ENCODE results near the gene KDM6B. TPM values are rescaled to one million over a fixed set of nuclear protein-coding genes. Genes with fewer than 3 reads are reported as not detected.

KDM6B gene
- total RNA-seq, 1 experiment from 2014 or later: 41.3 TPM

DNA sequence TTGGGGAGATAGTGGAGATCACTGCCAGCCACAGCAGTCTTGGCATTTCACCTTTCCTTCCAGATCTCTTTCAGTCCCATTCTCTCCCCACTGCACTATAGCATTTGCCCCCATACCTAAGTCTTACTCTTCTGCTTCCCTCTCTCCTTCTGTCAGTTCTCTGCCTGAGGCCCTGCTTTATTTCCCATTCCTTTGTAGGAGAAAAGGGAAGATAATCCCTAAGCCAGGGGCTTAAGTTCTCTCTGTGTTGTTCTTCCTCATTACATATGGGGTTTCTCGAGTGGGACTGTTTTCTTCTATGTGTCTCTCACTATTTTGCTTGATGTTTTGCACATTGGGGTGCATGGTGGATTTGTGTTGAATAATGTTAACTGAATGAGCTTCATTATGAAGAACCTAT, 6.4 kb downstream of the KDM6B start:
- ChIA-PET CTCF (no interaction called here), POLR2A (ENCODE audit: unreplicated experiment) (no interaction called here)
- TF ChIP-seq EZH2 (IDR thresholded peaks at IDR 0.05; ENCODE audit: low read depth): no peak
- TF ChIP-seq, protein P1, sequence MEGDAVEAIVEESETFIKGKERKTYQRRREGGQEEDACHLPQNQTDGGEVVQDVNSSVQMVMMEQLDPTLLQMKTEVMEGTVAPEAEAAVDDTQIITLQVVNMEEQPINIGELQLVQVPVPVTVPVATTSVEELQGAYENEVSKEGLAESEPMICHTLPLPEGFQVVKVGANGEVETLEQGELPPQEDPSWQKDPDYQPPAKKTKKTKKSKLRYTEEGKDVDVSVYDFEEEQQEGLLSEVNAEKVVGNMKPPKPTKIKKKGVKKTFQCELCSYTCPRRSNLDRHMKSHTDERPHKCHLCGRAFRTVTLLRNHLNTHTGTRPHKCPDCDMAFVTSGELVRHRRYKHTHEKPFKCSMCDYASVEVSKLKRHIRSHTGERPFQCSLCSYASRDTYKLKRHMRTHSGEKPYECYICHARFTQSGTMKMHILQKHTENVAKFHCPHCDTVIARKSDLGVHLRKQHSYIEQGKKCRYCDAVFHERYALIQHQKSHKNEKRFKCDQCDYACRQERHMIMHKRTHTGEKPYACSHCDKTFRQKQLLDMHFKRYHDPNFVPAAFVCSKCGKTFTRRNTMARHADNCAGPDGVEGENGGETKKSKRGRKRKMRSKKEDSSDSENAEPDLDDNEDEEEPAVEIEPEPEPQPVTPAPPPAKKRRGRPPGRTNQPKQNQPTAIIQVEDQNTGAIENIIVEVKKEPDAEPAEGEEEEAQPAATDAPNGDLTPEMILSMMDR (conservative IDR thresholded peaks at IDR 0.05): no peak
- peaks cover 7% of the 10 kb centered on the region for H4K20me1 ChIP-seq (ENCODE audit: insufficient read depth)
- H3K79me2 ChIP-seq (ENCODE audit: low read depth): peaks cover 20% of the 10 kb centered on the region
- peaks cover 28% of the 10 kb centered on the region for H3K4me1 ChIP-seq (replicated peaks; ENCODE audit: insufficient read depth)
- H3K27ac ChIP-seq: no peak overlapping the region
- intact Hi-C loops (cut with micrococcal nuclease; ENCODE audit: unreplicated experiment): loop anchor here (5.0 kb wide), 3 partner anchors 93 to 578 kb away; partner anchors contain the start of gene CLDN7
- H3K4me2 ChIP-seq: peak overlapping the region; percentile 97; the same call in 1 of the 2 replicates
- H3K9me2 ChIP-seq (ENCODE audit: insufficient read depth): no peaks in the 10 kb centered on the region
- no peak for DNase-seq
- H3K4me3 ChIP-seq: no peak overlapping the region
- H2AFZ ChIP-seq: no peak overlapping the region
- BruUV-seq (replicated peaks): no TSS peak
- no peaks in the 10 kb centered on the region for H3K27me3 ChIP-seq (ENCODE audit: insufficient read depth, low read depth)
- H3K9me3 ChIP-seq (ENCODE audit: insufficient read depth, low read depth): no peaks in the 10 kb centered on the region
- H3F3A ChIP-seq (ENCODE audit: insufficient read depth, low read depth): peaks cover 50% of the 10 kb centered on the region; the same call in 1 of the 2 replicates
- H3K36me3 ChIP-seq (ENCODE audit: low read depth): no peaks in the 10 kb centered on the region

DNA sequence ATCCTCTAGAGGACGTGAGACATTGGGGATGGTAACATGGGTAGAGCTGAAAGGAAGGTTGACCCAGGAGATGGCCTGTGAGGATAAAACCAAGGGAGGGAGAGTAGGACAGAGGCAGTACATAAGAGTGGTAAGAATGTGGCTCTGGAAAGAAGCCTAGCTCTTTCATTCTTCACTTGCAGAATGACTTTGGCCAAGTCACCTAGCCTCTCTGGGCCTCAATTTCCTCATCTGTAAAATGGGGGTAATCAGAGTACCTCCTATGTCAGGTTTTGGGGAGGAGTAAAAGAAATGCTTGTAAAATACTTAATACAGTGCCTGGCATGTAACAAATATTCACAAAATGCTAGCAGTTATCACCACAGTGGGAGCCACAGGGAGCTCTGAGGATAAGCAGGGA, 6.9 kb downstream of the KDM6B start:
- POLR2A ChIA-PET (ENCODE audit: unreplicated experiment): no interaction called here
- intact Hi-C loops (cut with micrococcal nuclease; ENCODE audit: unreplicated experiment): loop anchor here (5.0 kb wide), 3 partner anchors 94 to 579 kb away; partner anchors contain the start of gene CLDN7
- no peaks in the 10 kb centered on the region for H3K27me3 ChIP-seq (ENCODE audit: insufficient read depth, low read depth)
- peaks cover 50% of the 10 kb centered on the region; the same call in 1 of the 2 replicates for H3F3A ChIP-seq (ENCODE audit: insufficient read depth, low read depth)
- CTCF ChIA-PET: no interaction called here
- H4K20me1 ChIP-seq (ENCODE audit: insufficient read depth): peaks cover 10% of the 10 kb centered on the region
- no peak for TF ChIP-seq EZH2 (IDR thresholded peaks at IDR 0.05; ENCODE audit: low read depth)
- TF ChIP-seq, protein P1 (conservative IDR thresholded peaks at IDR 0.05): no peak
- H3K4me2 ChIP-seq: peak overlapping the region; percentile 97
- H3K36me3 ChIP-seq (ENCODE audit: low read depth): no peaks in the 10 kb centered on the region
- BruUV-seq (replicated peaks): no TSS peak
- no peaks in the 10 kb centered on the region for H3K9me2 ChIP-seq (ENCODE audit: insufficient read depth)
- peaks cover 23% of the 10 kb centered on the region for H3K79me2 ChIP-seq (ENCODE audit: low read depth)
- H3K9me3 ChIP-seq (ENCODE audit: insufficient read depth, low read depth): no peaks in the 10 kb centered on the region
- H3K4me3 ChIP-seq: peak overlapping the region; percentile 93; the same call in 1 of the 2 replicates
- no peak overlapping the region for H3K27ac ChIP-seq
- H3K4me1 ChIP-seq (replicated peaks; ENCODE audit: insufficient read depth): peaks cover 28% of the 10 kb centered on the region
- no peak overlapping the region for H2AFZ ChIP-seq
- no peak for DNase-seq

DNA sequence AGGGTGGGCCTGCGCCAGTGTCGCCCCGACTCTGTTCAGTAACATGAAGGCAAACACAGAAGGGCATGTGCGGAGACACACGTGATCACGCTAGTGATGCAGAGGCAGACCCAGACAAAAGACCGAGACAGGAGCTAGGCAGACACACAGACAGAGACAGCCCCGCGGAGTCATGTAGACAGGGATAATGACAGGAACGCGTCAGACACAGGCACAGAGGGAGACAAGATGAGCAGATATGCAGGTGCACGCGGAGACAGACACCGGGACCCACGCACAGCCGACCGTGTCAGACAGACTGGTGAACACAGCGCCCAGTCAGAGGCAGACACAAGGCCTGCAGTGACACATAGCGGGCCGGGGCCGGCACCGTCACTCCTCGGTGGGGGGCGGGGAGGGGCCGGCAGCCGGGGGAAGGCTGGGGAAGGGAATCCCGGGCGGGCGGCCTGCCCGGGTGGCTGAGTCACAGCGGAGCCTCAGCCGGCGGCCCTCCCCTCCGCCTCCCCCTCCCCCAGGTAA, 7.4 kb downstream of the KDM6B start:
- intact Hi-C loops (cut with micrococcal nuclease; ENCODE audit: unreplicated experiment): loop anchor here (5.0 kb wide), 3 partner anchors 94 to 579 kb away; partner anchors contain the start of gene CLDN7
- CTCF ChIA-PET: no interaction called here

More for the DNA sequence above, 7.4 kb downstream of the KDM6B start:
- TF ChIP-seq, protein P1 (conservative IDR thresholded peaks at IDR 0.05): no peak
- no peak for TF ChIP-seq EZH2 (IDR thresholded peaks at IDR 0.05; ENCODE audit: low read depth)
- H2AFZ ChIP-seq: peak overlapping the region; percentile 91
- no TSS peak for BruUV-seq (replicated peaks)
- H4K20me1 ChIP-seq (ENCODE audit: insufficient read depth): peaks cover 10% of the 10 kb centered on the region
- peak in 1 of 2 experiments; percentile 88 for DNase-seq
- peak overlapping the region; percentile 92 for H3K27ac ChIP-seq
- H3K27me3 ChIP-seq (ENCODE audit: insufficient read depth, low read depth): no peaks in the 10 kb centered on the region
- H3K4me2 ChIP-seq: peak overlapping the region; percentile 97
- no peaks in the 10 kb centered on the region for H3K36me3 ChIP-seq (ENCODE audit: low read depth)
- peaks cover 23% of the 10 kb centered on the region for H3K79me2 ChIP-seq (ENCODE audit: low read depth)
- POLR2A ChIA-PET (ENCODE audit: unreplicated experiment): interaction anchor here (0.5 kb wide), 1 partner anchor 130 kb away, joined by 3 read pairs; no protein-coding TSS in a partner anchor
- H3K9me2 ChIP-seq (ENCODE audit: insufficient read depth): no peaks in the 10 kb centered on the region
- H3K9me3 ChIP-seq (ENCODE audit: insufficient read depth, low read depth): no peaks in the 10 kb centered on the region
- peak overlapping the region; percentile 93 for H3K4me3 ChIP-seq
- peaks cover 28% of the 10 kb centered on the region for H3K4me1 ChIP-seq (replicated peaks; ENCODE audit: insufficient read depth)
- H3F3A ChIP-seq (ENCODE audit: insufficient read depth, low read depth): peaks cover 49% of the 10 kb centered on the region; the same call in 1 of the 2 replicates

Data from PC-9 (cell line).